Effector CD4-positive, alpha-beta T cell (primary cell): Measurements from ENCODE around the gene PCDHGB5.
"Not testable (repeated sequence)": the region's sequence is repeated elsewhere in the genome, so short reads cannot be mapped to it uniquely, and the experiment has no call there.

Source experiments
- DNase-seq: peaks from one replicate; pipeline ENCODE4 v3.0.0-alpha.2; 2020

The PCDHGB5 gene

DNA sequence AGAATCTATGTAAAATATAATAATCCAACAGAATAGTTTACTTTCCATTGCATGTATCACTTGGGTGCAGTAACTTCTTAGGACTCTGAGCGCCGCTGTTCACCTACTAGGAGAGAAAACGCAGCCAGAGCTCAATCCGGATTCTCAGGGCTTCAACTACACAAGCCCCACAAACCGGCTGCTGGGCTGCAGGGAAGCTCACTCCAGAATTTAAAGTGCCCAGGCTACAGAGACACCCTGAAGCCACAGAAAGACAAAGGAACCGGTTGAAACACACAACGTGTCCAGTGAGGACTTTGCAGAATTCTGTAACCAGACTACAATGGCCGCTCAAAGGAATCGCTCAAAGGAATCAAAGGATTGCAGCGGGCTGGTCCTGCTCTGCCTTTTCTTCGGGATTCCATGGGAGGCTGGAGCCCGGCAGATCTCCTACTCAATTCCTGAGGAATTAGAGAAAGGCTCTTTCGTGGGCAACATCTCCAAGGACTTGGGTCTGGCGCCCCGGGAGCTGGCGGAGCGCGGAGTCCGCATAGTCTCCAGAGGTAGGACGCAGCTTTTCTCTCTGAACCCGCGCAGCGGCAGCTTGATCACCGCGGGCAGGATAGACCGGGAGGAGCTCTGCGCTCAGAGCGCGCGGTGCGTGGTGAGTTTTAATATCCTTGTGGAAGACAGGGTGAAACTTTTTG, 15.2 kb downstream of the PCDHGB5 start, which contains the start of gene PCDHGA10:
TSS of gene PCDHGA10 (plus strand) at position 134 of the 686 bp plus-strand sequence. CDS start at position 323, 189 bp downstream.
- peak; percentile 38 for DNase-seq

DNA sequence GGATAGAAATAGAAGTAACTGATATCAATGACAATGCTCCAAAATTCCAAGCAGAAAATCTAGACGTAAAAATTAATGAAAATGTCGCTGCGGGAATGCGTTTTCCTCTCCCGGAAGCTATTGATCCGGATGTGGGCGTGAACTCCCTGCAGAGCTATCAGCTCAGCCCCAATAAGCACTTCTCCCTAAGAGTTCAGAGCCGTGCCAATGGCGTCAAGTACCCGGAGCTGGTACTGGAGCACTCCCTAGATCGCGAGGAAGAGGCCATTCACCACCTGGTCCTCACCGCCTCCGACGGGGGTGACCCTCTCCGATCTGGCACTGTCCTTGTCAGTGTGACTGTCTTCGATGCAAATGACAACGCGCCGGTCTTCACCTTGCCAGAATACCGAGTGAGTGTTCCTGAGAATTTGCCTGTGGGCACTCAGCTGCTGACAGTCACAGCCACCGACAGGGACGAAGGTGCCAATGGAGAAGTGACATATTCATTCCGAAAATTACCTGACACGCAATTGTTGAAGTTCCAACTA, 15.9 kb downstream of the PCDHGB5 start:
- no peak for DNase-seq

DNA sequence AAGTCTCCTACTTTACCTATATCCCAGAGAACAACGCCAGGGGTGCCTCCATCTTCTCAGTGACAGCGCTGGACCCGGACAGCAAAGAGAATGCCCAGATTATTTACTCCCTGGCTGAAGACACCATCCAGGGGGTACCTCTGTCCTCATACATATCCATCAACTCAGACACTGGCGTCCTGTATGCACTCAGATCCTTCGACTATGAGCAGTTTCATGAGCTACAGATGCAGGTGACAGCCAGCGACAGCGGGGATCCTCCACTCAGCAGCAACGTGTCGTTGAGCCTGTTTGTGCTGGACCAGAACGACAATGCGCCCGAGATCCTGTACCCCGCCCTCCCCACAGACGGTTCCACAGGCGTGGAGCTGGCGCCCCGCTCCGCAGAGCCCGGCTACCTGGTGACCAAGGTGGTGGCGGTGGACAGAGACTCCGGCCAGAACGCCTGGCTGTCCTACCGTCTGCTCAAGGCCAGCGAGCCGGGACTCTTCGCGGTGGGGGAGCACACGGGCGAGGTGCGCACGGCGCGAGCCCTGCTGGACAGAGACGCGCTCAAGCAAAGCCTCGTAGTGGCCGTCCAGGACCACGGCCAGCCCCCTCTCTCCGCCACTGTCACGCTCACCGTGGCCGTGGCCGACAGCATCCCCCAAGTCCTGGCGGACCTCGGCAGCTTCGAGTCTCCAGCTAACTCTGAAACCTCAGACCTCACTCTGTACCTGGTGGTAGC, 17.0 kb downstream of the PCDHGB5 start:
- not testable (repeated sequence) for DNase-seq

DNA sequence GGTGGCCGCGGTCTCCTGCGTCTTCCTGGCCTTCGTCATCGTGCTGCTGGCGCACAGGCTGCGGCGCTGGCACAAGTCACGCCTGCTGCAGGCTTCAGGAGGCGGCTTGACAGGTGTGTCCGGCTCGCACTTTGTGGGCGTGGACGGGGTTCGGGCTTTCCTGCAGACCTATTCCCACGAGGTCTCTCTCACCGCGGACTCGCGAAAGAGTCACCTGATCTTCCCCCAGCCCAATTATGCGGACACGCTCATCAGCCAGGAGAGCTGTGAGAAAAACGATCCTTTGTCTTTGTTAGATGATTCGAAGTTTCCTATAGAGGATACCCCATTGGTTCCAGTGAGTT, 17.5 kb downstream of the PCDHGB5 start:
- not testable (repeated sequence) for DNase-seq

DNA sequence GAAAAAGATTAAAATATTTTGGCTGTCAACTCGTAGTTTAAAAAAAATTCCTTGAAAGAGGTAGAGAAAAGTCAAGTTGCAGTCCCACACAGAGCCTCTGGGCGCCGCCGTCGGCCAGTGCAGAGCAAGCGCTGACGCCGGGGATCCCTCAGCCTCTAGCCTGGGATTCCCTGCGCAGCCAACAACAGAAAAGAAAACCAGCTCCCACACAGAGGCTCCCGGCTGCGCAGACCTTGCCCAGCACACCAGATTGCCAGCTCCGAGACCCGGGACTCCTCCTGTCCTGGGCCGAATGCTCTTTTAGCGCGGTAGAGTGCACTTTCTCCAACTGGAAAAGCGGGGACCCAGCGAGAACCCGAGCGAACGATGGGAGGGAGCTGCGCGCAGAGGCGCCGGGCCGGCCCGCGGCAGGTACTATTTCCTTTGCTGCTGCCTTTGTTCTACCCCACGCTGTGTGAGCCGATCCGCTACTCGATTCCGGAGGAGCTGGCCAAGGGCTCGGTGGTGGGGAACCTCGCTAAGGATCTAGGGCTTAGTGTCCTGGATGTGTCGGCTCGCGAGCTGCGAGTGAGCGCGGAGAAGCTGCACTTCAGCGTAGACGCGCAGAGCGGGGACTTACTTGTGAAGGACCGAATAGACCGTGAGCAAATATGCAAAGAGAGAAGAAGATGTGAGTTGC, 19.9 kb downstream of the PCDHGB5 start, which contains the start of gene PCDHGB7:
TSS of gene PCDHGB7 (plus strand) at position 184 of the 679 bp plus-strand sequence. CDS start at position 367, 183 bp downstream.
- peak; percentile 13 for DNase-seq

DNA sequence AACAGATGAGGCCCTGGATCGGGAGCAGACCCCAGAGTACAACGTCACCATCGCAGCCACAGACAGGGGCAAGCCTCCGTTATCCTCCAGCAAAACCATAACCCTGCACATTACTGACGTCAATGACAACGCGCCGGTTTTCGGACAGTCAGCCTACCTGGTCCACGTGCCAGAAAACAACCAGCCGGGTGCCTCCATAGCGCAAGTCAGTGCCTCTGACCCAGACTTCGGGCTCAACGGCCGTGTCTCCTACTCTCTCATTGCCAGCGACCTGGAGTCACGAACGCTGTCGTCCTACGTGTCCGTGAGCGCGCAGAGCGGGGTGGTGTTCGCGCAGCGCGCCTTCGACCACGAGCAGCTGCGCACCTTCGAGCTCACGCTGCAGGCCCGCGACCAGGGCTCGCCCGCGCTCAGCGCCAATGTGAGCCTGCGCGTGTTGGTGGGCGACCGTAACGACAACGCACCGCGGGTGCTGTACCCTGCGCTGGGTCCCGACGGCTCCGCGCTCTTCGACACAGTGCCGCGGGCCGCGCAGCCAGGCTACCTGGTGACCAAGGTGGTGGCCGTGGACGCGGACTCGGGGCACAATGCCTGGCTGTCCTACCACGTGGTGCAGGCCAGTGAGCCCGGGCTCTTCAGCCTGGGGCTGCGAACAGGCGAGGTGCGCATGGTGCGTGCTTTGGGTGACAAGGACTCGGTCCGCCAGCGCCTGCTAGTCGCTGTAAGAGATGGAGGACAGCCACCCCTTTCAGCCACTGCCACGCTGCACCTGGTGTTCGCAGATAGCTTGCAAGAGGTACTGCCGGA, 21.5 kb downstream of the PCDHGB5 start:
- no peak for DNase-seq

DNA sequence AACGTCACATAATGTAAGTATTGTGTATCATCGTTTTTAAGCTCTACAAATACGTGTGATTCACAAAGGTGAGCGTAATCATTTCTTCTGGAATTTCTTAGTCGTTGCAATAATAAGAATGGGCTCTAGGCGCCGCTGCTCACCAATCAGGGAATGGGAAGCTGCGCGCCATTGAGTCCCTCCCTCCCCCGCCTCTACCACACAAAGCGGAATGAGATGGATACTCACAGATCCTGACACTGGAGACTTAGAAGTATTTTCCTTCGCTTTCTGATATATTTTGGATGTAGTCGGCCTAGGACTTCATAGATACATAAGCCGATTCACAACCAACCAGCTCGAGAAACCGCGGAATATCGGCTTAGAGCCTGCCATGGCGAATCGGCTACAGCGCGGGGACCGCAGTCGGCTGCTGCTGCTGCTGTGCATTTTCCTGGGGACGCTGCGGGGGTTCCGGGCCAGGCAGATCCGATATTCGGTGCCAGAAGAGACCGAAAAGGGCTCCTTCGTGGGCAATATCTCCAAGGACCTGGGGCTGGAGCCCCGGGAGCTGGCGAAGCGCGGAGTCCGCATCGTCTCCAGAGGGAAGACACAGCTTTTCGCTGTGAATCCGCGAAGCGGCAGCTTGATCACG, 23.2 kb downstream of the PCDHGB5 start, which contains the start of gene PCDHGA11:
TSS of gene PCDHGA11 (plus strand) at position 197 of the 634 bp plus-strand sequence. CDS start at position 374, 177 bp downstream.
- no peak for DNase-seq

DNA sequence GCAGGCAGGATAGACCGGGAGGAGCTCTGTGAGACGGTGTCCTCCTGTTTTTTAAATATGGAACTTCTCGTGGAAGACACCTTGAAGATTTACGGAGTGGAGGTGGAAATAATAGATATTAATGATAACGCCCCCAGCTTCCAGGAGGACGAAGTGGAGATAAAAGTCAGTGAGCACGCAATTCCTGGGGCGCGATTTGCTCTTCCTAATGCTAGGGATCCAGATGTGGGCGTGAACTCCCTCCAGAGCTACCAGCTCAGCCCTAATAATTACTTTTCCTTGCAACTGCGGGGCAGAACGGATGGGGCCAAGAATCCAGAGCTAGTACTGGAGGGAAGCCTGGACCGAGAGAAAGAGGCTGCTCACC, 23.7 kb downstream of the PCDHGB5 start:
- no peak for DNase-seq

DNA sequence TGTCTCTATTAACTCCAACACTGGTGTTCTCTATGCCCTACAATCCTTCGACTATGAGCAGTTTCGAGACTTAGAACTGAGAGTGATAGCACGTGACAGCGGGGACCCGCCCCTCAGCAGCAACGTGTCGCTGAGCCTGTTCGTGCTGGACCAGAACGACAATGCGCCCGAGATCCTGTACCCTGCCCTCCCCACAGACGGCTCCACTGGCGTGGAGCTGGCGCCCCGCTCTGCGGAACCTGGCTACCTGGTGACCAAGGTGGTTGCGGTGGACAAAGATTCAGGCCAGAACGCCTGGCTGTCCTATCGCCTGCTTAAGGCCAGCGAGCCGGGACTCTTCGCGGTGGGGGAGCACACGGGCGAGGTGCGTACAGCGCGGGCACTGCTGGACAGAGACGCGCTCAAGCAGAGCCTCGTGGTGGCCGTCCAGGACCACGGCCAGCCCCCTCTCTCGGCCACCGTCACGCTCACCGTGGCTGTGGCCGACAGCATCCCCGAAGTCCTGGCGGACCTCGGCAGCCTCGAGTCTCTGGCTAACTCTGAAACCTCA, 25.1 kb downstream of the PCDHGB5 start:
- no peak for DNase-seq

DNA sequence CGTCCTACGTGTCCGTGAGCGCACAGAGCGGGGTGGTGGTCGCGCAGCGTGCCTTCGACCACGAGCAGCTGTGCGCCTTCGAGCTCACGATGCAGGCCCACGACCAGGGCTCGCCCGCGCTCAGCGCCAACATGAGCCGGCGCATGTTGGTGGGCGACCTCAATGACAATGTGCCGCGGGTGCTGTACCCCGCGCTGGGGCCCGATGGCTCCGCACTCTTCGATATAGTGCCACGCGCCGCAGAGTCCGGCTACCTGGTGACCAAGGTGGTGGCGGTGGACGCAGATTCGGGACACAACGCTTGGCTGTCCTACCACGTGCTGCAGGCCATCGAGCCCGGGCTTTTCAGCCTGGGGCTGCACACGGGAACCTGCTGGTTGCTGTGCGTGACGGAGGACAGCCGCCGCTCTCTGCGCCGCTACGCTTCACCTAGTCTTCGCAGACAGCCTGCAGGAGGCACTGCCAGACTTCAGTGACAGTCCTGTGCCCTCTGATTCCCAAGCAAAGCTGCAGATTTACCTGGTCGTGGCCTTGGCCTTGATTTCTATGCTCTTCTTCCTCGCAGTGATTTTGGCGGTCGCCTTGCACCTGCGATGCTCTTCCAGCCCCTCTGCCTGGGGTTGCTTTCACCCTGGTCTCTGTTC, 30.2 kb downstream of the PCDHGB5 start:
- no peak for DNase-seq

DNA sequence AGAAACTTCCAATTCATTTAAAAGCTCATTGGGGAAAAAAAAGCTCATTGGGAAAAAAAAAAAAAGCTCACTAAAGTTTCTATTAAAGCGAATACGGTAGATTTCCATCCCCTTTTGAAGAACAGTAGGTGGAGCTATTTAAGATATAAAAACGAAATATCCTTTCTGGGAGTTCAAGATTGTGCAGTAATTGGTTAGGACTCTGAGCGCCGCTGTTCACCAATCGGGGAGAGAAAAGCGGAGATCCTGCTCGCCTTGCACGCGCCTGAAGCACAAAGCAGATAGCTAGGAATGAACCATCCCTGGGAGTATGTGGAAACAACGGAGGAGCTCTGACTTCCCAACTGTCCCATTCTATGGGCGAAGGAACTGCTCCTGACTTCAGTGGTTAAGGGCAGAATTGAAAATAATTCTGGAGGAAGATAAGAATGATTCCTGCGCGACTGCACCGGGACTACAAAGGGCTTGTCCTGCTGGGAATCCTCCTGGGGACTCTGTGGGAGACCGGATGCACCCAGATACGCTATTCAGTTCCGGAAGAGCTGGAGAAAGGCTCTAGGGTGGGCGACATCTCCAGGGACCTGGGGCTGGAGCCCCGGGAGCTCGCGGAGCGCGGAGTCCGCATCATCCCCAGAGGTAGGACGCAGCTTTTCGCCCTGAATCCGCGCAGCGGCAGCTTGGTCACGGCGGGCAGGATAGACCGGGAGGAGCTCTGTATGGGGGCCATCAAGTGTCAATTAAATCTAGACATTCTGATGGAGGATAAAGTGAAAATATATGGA, 32.8 kb downstream of the PCDHGB5 start, which contains the start of gene PCDHGA12:
TSS of gene PCDHGA12 (plus strand) at position 176 of the 782 bp plus-strand sequence. CDS start at position 429, 253 bp downstream.
- DNase-seq, result no peak

DNA sequence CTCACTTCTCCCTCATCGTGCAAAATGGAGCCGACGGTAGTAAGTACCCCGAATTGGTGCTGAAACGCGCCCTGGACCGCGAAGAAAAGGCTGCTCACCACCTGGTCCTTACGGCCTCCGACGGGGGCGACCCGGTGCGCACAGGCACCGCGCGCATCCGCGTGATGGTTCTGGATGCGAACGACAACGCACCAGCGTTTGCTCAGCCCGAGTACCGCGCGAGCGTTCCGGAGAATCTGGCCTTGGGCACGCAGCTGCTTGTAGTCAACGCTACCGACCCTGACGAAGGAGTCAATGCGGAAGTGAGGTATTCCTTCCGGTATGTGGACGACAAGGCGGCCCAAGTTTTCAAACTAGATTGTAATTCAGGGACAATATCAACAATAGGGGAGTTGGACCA, 33.5 kb downstream of the PCDHGB5 start:
- no peak for DNase-seq

DNA sequence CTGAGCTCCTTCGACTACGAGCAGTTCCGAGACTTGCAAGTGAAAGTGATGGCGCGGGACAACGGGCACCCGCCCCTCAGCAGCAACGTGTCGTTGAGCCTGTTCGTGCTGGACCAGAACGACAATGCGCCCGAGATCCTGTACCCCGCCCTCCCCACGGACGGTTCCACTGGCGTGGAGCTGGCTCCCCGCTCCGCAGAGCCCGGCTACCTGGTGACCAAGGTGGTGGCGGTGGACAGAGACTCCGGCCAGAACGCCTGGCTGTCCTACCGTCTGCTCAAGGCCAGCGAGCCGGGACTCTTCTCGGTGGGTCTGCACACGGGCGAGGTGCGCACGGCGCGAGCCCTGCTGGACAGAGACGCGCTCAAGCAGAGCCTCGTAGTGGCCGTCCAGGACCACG, 34.6 kb downstream of the PCDHGB5 start:
- not testable (repeated sequence) for DNase-seq

DNA sequence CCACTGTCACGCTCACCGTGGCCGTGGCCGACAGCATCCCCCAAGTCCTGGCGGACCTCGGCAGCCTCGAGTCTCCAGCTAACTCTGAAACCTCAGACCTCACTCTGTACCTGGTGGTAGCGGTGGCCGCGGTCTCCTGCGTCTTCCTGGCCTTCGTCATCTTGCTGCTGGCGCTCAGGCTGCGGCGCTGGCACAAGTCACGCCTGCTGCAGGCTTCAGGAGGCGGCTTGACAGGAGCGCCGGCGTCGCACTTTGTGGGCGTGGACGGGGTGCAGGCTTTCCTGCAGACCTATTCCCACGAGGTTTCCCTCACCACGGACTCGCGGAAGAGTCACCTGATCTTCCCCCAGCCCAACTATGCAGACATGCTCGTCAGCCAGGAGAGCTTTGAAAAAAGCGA, 35.0 kb downstream of the PCDHGB5 start:
- not testable (repeated sequence) for DNase-seq

DNA sequence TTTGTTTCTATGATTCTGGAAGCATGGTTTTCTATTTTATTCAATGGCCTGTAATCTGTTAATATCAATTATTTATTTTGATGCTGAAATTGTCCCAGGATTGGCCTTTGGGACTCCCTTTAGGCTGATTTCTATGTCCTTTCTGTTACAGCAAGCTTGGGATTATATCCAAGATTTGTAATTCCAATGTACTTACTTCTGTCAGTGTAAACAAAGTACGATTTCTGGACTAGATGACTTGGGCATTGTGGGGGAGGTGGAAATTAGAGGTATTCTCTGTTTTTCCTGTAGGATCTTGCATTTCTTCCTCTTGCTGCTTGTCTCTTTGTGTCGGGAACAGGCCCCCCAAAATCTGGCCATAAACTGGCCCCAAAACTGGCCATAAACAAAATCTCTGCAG, 36.3 kb downstream of the PCDHGB5 start:
- no peak for DNase-seq

DNA sequence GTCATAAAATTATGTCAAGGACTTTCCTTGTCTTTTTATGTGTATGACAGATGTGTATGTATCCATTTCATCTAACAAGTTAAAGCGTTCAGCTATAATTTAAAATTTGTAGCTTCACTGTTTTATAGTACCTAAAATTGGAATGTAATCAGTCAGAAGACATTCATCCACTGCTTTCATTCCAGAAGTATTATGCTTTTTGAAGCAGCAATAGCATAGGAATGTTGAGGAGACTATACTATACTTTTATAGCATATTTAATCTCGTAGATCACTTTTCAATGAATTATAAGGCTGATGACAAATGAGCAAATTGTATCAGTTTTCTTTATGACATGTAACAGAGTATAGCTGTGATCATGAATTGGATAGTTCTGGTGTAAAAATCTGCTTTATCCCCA, 39.5 kb downstream of the PCDHGB5 start:
- no peak for DNase-seq

DNA sequence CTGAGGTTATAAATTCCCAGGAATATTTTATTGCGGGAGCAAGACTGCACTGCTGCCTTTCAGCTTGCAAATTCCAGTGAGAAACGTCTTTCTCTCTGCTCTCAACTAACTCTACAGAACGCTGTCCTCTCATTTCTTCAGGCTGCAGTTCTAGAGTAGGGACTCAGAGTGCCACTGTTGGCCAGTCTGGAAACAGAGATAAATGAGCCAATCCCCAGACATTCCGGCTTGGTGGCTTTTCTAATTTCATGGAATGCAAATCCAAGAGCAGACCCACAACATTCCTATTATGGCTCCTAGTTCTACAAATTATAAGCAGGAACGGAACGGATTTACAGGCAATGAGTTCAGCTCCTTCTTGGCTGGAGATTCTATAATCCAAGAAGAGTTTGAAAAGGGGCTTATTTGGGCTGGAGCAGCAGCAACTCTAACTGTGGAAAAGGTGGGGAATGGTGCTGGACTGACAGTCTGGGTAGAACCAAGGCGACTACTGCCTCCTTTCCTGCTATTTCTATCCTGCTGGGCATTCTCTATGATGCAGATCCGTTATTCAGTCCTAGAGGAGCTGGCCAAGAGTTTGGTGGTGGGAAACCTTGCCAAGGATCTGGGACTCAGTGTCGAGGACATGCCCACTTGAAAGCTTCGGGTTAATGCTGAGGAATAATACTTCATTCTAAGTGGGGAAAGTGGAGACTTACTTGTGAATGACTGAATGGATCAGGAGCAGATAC, 41.8 kb downstream of the PCDHGB5 start:
- DNase-seq, result no peak

DNA sequence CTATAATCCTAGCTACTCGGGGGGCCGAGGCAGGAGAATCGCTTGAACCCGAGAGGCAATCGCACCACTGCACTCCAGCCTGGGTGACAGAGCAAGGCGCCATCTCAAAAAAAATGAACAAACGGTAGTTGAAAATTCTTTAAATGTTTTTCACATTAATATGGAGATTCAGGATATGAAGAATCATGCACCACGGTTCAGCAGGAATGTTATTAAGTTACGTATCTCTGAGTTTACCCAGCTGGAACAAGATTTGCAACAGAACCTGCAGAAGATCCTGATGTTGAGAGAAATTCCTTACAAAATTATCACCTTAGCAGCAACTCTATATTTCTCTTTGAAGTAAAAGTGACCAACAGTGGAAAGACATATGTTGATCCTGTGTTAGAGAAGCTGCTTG, 42.6 kb downstream of the PCDHGB5 start:
- no peak for DNase-seq

DNA sequence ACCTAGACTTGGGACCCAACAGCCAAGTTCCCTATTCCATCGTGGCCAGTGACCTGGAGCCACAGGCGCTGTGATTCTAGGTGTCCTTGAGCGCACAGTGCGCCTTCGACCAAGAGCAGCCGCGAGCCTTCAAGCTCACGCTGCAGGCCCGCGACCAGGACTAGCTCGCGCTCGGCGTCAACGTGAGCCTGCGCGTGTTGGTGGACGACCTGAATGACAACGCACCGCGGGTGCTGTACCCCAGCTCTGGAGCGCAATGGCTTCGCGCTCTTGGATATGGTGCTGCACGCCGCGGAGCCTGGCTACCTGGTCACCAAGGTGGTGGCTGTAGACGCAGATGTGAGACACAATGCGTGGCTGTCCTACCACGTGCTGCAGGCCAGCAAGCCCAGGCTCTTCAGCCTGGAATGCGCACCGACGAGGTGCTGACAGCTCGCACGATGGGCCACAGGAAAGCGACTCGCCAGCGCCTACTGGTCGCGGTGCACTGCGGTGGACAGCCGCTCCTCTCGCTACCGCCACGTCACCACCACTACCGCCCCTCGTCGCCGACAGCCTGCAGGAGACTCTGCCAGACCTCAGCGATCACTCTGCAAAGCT, 43.9 kb downstream of the PCDHGB5 start:
- no peak for DNase-seq
